GM19372 (cell line): ENCODE data around the gene CD55.

Experiments
- ATAC-seq: cut with Tn5 transposase; IDR thresholded peaks from one replicate; pipeline ENCODE4 v1.9.1; 2021; ENCODE audit warnings: mild to moderate bottlenecking, low read depth, moderate library complexity; ENCODE audit not compliant: unreplicated experiment

CD55 gene

DNA sequence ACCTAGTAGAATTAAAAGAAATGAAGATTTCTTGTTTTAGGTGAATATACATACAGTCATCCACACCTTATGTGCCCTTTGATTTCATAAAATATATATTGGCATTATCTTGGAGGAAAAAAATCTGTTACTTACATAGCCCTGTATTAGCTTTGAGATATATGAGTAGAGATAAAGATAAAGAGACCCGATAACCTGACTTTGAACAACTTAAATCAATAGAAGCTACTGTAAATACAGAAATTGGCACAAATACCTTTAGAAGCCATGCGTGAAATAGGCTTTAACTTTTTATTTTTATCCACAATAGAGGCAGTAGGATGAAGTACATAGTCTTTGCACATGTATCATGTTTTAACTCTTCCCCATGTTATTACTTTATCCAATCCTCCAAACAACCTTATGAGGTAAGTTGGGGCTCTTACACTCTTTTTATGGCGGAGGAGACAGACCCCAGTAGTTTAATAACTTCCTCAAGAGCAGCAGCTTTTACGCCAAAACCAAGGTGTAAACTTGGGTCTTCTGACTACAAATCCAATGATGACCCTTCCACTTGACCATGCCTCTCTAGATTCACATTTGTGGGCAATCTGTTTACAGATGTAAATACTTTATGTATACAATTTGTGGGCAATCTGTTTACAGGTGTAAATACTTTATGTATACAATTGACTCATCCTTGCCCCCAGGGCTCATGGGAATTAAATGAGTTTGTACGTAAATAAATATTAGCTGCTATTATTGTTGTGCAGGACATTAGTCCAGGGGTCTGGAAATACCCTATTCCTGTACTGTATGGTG lies 2.1 kb downstream of the CD55 start:
- ATAC-seq: no peak

DNA sequence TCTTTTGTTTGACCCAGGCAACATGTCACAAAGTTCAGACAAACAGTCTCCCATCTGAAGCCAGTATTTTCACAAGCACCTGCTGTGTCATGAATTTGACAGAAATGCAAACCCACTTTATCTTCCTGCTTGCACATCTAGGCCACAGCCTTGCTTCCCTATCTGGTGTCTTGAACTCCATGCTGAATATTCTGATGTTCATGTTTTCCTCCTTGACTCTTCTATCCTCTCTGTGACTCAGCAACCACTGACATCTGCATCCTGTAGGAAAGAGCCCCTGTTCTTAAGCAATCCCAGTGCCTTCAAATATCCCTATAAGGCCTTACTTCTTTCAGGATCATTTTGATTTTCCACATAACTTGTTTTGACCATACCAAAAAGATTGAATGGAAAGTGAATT lies 6.5 kb downstream of the CD55 start:
- ATAC-seq: no peak

DNA sequence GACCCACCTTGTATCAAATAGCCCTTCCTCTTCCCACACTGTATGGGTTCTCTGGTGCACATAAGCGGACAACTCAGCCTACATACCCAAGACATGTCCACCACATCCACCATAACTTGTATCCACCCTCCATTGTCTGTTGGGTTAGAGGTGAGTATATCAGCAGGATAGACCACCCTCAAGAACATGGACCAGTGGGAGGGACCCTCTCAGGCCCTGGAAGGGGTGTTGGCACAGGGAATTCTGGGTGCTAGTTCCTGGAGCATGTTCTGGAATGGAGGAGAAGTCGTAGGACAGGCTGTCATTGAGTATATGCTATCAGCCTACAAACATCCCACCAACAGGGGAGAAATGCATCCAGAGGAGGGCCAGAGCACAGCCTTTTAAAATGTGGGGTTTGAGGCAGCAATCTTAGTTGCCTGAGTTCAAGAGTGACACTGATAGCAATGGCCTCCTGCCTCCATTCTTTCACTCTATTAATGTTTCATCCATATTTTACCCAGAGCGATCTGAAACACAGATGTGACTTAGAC lies 7.5 kb downstream of the CD55 start:
- no peak for ATAC-seq

DNA sequence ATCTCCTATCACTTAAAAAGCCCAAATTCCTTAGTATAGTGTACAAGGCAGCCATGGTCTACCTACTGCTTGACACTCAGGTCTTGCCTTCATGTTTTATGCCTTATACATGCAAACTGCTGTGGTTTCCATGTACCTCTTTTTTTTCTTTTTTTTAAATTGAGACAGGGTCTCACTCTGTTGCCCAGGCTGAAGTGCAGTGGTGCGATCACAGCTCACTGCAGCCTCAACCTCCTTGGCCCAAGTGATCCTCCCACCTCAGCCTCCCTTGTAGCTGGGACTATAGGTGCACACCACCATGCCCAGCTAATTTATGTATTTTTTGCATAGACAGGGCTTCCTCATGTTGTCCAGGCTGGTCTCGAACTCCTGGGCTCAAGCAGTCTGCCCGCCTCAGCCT lies 8.0 kb downstream of the CD55 start:
- no peak for ATAC-seq

DNA sequence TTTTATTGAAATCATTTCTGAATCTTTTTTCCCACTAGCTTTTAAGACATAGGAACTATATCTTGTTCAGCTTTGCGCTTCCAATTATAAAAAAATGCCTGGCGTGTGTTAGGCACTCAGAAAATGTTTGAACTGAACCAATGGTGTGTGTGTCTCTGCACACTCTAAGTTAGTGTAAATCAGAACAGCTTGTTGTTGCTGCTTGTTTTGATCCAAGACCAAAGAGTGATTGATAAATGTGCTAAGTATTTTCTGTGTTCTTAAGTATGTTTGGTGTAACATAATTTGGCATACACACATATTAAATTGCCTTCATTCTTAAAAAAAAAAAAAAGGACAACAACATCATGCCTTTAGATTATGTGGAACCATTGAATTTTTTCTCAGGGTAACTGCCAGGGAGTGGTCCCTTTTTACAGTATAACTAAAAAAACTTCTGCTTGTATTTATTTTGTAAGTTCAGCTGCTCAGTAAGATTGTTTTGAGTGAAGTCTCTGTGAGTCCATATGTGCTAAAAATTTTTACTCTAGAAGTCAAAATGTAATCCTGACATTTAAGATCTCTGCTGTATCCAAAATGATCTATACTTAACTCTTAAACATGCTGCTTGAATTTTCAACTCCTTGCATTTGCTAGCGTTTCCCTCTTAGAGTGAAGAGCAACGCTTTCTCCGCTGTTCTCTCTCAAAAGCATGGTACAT lies 8.7 kb downstream of the CD55 start:
- no peak for ATAC-seq

DNA sequence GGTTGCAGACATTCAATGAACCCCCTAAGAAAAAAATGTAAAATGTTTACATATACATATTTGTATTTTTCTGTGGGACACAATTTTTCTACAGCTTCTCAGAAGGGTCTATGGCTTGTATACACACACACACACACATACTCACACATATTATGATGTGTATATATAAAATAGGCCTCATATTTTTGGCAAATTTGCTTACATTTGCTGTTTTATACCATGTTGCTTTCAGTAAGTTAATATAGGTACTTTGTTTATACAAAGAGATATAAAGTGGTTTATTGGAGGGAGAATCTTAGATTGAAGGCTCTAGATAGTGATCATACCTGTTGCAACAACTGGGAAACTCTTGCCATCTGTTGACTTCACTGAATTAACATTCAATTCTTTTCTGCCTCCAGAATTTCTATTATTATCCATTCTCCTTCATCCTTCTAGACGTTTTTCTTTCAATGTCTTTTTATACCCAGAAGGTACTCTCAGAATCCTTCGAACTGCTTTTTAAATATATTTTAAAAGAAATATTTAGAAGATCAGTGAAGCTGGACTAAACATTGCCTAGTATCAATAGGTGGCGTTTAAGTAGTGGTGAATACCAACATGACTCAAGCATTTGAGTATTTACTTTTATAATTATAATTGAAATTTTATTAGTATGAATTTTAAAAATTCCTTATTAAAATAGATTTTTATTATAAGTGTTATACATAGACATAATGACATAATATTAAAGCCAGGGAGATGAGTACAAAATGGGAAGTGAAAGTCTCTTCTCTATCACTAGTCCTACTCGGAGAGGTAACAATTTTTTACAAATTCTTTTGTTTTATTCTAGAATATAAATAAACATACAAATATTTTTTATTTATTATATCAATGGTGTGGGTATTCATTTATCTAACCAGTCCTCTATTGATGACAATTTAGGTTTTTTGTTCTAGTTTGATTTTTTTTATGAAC lies 10.2 kb downstream of the CD55 start:
- no peak for ATAC-seq

DNA sequence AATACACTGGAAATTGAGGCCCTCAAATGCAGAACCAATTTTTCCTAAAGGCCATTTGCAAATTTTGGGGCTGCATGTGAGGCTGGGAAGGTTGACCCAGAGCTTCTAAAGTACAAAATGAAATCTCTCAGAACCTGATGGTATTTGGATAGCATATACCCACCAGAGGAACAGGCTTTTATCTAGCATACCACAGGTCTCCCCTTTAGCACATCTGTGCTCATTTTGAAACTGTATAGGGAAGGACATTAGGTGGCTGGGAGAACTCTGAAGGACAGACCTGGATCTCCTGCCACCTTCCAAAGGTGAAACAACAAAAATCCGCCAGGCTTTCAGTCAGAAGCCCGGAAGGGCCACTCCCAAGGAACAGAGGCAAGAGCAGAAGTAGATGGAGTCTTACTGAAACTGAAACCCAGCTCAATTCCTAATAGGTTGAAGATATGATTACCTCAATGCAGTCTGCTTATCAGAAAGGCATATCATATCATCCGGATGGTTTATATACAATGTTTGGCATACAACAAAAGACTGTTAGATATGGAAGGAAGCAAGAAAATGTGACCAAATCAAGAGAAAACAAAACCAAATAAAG lies 11.6 kb downstream of the CD55 start:
- ATAC-seq: no peak

DNA sequence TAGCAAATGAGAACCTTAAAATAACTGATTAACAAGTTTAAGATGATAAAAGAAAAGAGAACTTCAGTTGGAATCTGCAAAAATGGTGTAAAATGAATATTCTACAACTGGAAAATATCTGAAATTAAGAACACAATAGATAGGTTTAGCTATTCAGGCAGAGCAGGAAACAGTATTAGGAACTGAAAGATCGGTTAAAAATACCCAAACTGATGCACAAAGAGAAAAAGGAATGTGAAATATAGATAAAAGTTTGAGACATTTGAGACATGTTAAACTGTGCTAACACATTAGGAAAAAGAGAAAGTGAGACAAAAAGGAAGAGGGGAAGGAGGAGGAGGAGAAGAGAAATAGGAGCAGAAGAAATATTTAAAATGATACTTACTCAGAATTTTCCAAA lies 12.1 kb downstream of the CD55 start:
- no peak for ATAC-seq

DNA sequence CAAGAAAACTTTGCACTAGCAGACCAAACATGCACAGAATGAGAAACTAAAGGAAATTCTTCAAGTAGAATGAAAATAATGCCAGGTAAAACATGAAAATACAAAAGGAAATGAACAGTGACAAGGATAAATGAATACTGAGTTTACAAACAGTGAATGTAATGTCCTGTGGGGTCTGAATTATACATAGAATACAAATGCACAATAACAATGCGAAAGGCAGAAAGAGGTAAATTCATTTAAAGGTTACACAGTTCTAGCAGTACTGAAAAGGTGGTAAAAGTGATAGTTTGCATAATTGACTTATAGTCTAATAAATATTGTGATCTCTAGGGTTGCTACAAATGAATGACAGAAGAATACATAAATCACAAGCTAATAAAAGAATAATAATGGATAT lies 12.9 kb downstream of the CD55 start:
- no peak for ATAC-seq

DNA sequence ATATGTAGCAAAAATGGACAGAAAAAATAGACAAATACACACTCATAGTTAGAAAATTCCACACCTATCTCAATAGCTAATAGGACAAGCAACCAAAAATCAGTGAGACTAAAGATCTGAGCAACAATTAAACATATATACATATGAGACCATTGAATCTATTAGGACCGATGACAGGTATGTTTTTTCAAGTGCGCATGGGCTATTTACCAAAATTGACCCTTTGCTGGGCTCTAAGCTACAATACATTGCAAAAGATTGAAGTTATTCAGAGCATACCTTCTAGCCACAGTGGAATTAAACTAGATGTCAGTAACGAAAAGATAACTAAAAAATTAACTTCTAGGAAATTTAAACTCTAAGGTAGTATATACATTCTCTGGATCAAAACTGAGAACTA lies 13.7 kb downstream of the CD55 start:
- ATAC-seq: no peak

DNA sequence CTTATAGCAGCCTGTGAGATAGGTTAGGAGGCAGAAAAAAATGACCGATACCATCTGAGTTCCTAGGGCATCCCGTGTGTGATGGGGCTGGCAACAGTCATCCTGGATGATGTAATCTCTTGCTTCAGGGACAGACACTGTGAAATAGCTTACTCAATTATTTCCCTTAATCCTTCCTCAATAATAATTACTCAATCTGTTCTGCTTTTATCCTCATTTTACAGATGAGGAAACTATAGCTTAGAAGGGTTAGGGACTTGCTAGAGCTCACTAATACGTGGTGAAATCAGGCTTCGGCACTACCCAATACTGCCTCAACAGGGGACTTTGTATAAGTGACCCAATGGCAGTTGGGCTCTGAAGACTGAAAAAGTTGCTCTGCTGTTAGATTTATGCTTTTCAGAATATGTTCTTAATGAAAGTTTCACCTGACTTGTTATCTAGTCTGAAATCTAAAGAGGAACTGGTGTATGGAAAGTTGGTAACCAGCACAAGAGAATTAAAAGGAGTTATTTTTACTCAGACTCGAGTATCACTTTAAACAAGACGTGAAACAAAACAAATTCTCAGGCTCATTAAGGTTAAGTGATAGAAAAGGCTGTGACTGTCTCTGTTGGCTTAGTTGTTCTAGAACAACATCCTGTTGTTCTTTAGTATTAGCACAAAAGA lies 14.4 kb downstream of the CD55 start:
- peak; percentile 65 for ATAC-seq

DNA sequence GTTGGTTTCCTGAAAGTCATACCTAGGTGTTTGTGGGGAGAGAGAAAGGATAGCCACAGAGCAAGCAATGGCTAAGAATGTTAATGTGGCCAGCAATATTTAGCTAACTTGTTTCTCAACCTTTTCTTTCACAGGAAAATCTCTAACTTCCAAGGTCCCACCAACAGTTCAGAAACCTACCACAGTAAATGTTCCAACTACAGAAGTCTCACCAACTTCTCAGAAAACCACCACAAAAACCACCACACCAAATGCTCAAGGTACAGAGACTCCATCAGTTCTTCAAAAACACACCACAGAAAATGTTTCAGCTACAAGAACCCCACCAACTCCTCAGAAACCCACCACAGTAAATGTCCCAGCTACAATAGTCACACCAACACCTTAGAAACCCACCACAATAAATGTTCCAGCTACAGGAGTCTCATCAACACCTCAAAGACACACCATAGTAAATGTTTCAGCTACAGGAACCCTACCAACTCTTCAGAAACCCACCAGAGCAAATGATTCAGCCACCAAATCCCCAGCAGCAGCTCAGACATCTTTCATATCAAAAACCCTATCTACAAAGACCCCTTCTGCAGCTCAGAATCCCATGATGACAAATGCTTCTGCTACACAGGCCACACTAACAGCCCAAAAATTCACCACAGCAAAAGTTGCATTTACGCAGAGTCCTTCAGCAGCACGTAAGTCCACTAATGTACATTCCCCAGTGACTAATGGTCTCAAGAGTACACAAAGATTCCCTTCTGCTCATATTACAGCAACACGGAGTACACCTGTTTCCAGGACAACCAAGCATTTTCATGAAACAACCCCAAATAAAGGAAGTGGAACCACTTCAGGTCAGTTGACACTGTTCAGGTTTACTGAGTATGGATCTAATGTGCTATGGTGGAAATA lies 15.3 kb downstream of the CD55 start:
- peak; percentile 67 for ATAC-seq

DNA sequence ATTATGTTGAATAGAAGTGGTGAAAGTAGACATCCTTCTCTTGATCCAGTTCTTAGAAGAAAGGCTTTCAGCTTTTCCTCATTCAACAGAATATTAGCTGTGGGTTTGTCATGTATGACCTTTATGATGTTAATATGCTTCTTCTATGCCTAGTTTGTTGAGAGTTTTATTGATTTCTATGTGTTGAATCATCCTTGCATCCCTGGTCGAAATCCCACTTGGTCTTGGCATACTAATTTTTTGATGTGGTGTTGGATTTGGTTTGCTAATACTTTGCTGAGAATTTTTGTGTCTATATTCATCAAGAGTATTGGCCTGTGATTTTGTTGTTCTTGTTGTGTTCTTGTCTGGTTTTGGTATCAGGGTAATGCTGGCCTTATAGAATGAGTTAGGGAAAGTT lies 20.9 kb downstream of the CD55 start:
- no peak for ATAC-seq

DNA sequence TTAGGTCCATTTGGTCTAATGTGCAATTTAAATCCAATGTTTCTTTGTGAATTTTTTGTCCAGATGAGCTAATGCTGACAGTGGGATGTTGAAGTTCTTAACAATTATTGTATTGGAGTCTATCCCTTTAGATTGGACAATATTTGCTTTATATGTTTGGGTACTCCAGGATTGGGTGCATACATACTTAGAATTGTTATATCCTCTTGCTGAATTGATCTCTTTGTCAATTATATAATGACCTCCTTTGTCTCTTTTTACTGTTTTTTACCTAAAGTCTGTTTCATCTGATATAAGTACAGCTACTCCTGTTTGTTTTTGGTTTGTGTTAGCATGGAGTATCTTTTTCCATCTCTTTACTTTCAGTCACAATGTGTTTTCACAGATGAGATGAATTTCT lies 22.2 kb downstream of the CD55 start:
- no peak for ATAC-seq

DNA sequence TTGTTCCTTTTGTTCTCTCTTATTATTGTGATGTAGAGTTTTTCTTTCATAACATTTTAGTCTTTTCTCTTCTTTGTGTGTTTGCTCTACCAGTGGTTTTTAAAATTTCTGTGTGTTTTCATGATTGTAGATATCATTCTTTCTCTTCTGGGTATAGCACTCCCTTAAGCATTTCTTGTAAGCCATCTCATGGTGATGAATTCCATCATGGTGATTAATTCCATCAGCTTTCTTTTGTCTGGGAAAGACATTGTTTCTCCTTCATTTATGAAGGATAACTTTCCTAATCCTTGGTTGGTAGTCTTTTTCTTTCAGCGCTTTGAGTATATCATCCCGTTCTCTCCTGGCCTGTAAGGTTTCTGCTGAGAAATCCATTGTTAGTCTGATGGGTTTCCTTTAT lies 22.7 kb downstream of the CD55 start:
- ATAC-seq: no peak

DNA sequence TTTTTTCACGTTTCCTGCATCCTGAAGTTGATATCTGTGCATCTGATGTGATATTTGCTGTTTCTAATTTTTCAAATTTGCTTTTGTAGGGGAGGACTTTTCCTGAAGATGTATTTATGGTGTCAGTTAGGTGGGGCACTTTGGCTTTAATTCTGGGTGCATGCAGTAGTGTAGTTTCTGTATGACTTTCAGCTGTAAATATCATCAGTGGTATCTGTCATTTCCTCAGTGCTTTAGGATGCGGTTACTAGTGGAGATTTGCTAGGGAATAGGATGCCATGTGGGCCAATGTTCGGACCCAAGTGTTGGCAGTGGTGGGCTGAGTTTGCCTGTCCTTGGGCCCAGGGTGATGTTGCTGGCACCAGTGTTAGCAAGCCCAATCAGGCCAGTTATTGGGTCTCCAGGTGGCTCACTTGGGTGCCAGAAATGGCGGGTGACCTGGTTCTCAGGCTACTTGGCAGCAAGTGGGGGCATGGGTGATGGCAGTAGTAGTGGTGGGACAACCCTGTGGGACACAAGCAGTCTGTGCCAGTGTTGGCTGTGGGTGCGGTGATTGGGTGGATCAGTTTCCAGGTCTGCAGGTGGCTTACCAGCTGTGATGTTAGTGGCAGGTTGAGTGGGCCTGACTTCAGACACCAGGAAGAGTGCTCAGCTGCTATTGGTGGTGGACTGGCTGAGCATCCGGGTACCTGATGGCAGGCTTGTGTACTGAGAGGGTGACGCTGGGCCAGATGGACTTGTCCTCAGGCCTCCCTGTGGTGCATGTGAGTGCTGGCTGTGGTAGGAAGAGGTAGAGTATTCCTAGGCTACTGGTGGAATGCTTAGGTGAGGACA lies 24.4 kb downstream of the CD55 start:
- ATAC-seq: no peak

DNA sequence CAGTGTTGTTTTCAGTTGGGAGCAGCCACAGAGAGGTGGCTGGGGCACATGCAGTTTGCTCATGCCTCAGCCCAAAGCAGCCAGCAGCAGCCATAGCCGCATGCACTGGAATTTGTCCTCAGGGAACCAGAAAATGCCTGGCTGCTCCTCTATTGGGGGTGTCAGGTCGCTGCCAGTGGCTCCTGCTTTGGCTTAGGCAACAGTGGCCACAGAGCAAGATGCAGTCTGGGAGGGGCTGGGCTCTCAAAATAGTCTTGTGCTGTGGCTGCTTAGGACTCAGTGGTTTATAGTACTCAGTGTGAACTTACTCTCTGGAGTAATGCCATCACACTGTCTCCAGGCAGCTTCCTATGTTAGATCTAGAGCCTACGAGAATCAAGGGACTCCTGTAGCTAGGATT lies 25.0 kb downstream of the CD55 start:
- ATAC-seq: no peak

DNA sequence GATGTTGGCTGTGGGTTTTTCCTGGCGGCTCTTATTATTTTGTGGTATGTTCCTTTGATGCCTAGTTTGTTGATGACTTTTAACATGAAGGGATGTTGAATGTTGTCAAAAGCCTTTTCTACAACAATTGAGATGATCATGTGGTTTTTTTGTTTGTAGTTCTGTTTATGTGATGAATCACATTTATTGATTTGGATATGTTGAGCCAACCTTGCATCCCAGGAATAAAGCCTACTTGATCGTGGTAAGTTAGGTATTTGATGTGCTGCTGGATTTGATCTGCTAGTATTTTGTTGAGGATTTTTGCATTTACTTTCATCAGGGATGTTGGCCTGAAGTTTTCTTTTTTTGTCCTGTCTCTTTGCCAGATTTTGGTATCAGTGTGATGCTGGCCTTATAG lies 28.5 kb downstream of the CD55 start:
- ATAC-seq: no peak
